Measurements from ENCODE around the gene CCDC47.

CCDC47 gene

DNA sequence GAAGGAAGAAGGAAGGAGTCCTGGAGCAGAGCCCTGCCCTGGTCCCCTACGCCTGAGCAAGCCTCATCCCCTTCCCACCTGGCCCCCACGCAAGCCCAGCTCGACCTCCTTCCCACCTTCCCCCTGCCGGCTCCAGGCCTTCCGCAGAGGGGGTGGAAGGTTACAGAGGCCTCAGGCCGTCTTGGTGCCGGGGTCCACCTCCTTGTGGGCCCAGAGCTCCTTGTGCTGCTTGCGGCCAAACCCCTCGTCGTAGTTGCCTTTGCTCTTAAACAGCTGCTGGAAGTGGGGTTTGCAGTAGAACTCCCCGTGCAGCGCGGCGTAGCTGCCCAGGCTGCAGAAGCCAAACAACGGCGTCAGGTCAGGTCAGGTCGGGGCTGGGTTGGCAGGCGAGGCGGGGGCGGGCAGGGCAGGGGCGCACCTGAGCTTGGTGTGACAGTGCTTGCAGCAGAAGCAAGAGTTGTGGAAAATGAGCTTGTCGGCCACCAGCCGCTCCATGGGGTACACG, 75.0 kb downstream of the CCDC47 start:
- H3K4me1 ChIP-seq (ENCODE audit: control insufficient read depth, insufficient read depth, low read length), result peaks cover 3% of the 10 kb centered on the region; the same call in 1 of the 2 replicates
- H3K9me3 ChIP-seq (ENCODE audit: control insufficient read depth, insufficient read depth, low read depth, low read length), result no peaks in the 10 kb centered on the region
- TF ChIP-seq ZNF843 (tag by site-specific recombination; IDR thresholded peaks at IDR 0.05) (no peak), ZFP69B (tag by site-specific recombination; IDR thresholded peaks at IDR 0.05) (peak; percentile 48; the same call in 1 of the 2 replicates), ZNF555 (tag by site-specific recombination; conservative IDR thresholded peaks at IDR 0.05) (no peak), KLF9 (tag by site-specific recombination; IDR thresholded peaks at IDR 0.05; ENCODE audit: low read depth) (no peak), GLIS2 (tag by site-specific recombination; IDR thresholded peaks at IDR 0.05) (0 out of 2 replicates have a peak, but pooled peaks have one; percentile 30)
- TF ChIP-seq, protein P1, sequence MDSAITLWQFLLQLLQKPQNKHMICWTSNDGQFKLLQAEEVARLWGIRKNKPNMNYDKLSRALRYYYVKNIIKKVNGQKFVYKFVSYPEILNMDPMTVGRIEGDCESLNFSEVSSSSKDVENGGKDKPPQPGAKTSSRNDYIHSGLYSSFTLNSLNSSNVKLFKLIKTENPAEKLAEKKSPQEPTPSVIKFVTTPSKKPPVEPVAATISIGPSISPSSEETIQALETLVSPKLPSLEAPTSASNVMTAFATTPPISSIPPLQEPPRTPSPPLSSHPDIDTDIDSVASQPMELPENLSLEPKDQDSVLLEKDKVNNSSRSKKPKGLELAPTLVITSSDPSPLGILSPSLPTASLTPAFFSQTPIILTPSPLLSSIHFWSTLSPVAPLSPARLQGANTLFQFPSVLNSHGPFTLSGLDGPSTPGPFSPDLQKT (IDR thresholded peaks at IDR 0.05; ENCODE audit: borderline replicate concordance, low read depth, low read length), result no peak
- TF ChIP-seq, protein P2, sequence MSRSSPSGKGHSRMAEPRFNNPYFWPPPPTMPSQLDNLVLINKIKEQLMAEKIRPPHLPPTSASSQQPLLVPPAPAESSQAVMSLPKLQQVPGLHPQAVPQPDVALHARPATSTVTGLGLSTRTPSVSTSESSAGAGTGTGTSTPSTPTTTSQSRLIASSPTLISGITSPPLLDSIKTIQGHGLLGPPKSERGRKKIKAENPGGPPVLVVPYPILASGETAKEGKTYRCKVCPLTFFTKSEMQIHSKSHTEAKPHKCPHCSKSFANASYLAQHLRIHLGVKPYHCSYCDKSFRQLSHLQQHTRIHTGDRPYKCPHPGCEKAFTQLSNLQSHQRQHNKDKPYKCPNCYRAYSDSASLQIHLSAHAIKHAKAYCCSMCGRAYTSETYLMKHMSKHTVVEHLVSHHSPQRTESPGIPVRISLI (tag by site-specific recombination; IDR thresholded peaks at IDR 0.05), result no peak
- no peak overlapping the region; the same call in 1 of the 2 replicates for H3K4me3 ChIP-seq (ENCODE audit: low read depth, low read length)
- peaks cover 3 to 50% of the 10 kb centered on the region in 2 experiments; a peak in 2 of 3 replicates for H3K36me3 ChIP-seq (ENCODE audit: control insufficient read depth in 2 of 2, insufficient read depth in 1 of 2, low read length in 2 of 2)
- H3K27ac ChIP-seq (ENCODE audit: extremely low read depth, low read depth, low read length), result no peak overlapping the region
- POLR2A ChIA-PET, result interaction anchor here (0.9 to 1.8 kb wide), 3 partner anchors 23 to 76 kb away, joined by 3 to 11 read pairs (median 8); partner anchors contain the start of genes CCDC47 and MAP3K3
- CTCF ChIA-PET, result interaction anchor here (0.7 to 3.7 kb wide), 13 partner anchors 10 to 273 kb away, joined by 3 to 27 read pairs (median 4); partner anchors contain the start of gene CCDC47

DNA sequence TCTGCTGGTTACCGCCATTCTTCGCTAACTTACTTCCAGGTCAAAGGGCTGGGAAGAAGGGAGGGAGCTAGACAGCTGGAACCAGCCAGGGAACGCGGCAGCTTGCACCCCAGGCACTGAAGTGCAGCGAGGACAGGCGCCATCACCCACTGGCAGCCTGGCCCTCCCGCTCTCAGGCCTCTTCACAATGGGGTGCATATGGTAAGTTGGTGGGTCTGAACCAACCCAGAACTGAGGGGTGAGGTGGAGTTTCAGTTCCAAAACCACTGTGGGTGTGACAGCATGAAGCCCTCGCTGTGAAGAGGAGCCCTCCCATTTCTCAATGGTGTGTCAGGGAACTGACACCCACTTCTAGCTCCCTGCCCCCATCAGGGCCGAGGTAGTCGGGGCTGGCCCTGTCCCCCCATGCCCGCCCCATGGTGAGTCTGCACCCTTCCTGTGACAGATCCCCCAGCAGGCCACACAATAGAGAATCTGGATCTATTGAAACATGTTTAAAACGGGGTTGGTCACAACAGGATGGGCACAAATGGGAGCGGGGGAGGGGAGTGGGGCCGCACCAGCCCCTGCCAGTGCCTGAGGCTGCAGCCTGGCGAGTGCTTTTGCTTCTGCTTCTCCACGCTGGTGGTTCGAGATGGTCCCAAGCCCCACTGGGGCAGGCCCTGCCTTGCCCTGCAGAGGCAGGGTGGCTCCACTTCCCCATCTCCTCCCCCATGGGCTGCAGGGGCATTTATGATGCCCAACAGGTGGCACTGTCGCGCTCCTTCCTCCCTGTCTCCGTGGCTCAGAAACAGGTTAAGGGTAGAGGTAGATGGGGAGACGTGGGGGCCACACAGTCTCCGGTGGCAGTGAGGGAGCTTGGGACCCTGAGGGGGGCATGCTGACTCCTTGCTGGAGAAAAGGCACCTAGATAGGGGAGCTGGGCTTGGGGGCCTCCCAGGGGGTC, 75.8 kb downstream of the CCDC47 start:
- Histone ChIP-seq H3K4me1 (ENCODE audit: control insufficient read depth, insufficient read depth, low read length) (peaks cover 3% of the 10 kb centered on the region; the same call in 1 of the 2 replicates), H3K4me3 (ENCODE audit: low read depth, low read length) (no peak overlapping the region), H3K9me3 (ENCODE audit: control insufficient read depth, insufficient read depth, low read depth, low read length) (no peaks in the 10 kb centered on the region), H3K27ac (ENCODE audit: extremely low read depth, low read depth, low read length) (peak overlapping the region; percentile 0; the same call in 1 of the 2 replicates), H3K36me3 (ENCODE audit: control insufficient read depth in 2 of 2, insufficient read depth in 1 of 2, low read length in 2 of 2) (peaks cover 3 to 50% of the 10 kb centered on the region in 2 experiments; a peak in 2 of 3 replicates)
- ChIA-PET POLR2A (interaction anchor here (1.2 to 1.8 kb wide), 4 partner anchors 23 to 76 kb away, joined by 4 to 11 read pairs (median 6); partner anchors contain the start of genes CCDC47 and MAP3K3), CTCF (interaction anchor here (0.6 to 3.7 kb wide), 20 partner anchors 8 to 272 kb away, joined by 3 to 27 read pairs (median 4); partner anchors contain the start of gene CCDC47)
- TF ChIP-seq ZNF654 (tag by site-specific recombination; IDR thresholded peaks at IDR 0.05; ENCODE audit: low read depth) (peak; percentile 44), SCRT2 (tag by site-specific recombination; IDR thresholded peaks at IDR 0.05) (peak; percentile 99), ZNF596 (tag by site-specific recombination; IDR thresholded peaks at IDR 0.05) (no peak), SCRT1 (tag by site-specific recombination; IDR thresholded peaks at IDR 0.05; ENCODE audit: borderline replicate concordance) (peak; percentile 97), ZIC2 (tag by site-specific recombination; IDR thresholded peaks at IDR 0.05) (peak; percentile 51; the same call in 1 of the 2 replicates), GLIS2 (tag by site-specific recombination; IDR thresholded peaks at IDR 0.05) (peak; percentile 89), ZXDB (tag by site-specific recombination; IDR thresholded peaks at IDR 0.05) (peak; percentile 57)
- TF ChIP-seq, protein P3, sequence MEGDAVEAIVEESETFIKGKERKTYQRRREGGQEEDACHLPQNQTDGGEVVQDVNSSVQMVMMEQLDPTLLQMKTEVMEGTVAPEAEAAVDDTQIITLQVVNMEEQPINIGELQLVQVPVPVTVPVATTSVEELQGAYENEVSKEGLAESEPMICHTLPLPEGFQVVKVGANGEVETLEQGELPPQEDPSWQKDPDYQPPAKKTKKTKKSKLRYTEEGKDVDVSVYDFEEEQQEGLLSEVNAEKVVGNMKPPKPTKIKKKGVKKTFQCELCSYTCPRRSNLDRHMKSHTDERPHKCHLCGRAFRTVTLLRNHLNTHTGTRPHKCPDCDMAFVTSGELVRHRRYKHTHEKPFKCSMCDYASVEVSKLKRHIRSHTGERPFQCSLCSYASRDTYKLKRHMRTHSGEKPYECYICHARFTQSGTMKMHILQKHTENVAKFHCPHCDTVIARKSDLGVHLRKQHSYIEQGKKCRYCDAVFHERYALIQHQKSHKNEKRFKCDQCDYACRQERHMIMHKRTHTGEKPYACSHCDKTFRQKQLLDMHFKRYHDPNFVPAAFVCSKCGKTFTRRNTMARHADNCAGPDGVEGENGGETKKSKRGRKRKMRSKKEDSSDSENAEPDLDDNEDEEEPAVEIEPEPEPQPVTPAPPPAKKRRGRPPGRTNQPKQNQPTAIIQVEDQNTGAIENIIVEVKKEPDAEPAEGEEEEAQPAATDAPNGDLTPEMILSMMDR (tag by site-specific recombination; IDR thresholded peaks at IDR 0.05), result peak; percentile 95
- TF ChIP-seq, protein P4, sequence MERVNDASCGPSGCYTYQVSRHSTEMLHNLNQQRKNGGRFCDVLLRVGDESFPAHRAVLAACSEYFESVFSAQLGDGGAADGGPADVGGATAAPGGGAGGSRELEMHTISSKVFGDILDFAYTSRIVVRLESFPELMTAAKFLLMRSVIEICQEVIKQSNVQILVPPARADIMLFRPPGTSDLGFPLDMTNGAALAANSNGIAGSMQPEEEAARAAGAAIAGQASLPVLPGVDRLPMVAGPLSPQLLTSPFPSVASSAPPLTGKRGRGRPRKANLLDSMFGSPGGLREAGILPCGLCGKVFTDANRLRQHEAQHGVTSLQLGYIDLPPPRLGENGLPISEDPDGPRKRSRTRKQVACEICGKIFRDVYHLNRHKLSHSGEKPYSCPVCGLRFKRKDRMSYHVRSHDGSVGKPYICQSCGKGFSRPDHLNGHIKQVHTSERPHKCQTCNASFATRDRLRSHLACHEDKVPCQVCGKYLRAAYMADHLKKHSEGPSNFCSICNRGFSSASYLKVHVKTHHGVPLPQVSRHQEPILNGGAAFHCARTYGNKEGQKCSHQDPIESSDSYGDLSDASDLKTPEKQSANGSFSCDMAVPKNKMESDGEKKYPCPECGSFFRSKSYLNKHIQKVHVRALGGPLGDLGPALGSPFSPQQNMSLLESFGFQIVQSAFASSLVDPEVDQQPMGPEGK (tag by site-specific recombination; IDR thresholded peaks at IDR 0.05), result peak; percentile 84
- TF ChIP-seq, protein P5, sequence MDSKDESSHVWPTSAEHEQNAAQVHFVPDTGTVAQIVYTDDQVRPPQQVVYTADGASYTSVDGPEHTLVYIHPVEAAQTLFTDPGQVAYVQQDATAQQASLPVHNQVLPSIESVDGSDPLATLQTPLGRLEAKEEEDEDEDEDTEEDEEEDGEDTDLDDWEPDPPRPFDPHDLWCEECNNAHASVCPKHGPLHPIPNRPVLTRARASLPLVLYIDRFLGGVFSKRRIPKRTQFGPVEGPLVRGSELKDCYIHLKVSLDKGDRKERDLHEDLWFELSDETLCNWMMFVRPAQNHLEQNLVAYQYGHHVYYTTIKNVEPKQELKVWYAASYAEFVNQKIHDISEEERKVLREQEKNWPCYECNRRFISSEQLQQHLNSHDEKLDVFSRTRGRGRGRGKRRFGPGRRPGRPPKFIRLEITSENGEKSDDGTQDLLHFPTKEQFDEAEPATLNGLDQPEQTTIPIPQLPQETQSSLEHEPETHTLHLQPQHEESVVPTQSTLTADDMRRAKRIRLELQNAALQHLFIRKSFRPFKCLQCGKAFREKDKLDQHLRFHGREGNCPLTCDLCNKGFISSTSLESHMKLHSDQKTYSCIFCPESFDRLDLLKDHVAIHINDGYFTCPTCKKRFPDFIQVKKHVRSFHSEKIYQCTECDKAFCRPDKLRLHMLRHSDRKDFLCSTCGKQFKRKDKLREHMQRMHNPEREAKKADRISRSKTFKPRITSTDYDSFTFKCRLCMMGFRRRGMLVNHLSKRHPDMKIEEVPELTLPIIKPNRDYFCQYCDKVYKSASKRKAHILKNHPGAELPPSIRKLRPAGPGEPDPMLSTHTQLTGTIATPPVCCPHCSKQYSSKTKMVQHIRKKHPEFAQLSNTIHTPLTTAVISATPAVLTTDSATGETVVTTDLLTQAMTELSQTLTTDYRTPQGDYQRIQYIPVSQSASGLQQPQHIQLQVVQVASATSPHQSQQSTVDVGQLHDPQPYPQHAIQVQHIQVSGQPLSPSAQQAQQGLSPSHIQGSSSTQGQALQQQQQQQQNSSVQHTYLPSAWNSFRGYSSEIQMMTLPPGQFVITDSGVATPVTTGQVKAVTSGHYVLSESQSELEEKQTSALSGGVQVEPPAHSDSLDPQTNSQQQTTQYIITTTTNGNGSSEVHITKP (tag by site-specific recombination; IDR thresholded peaks at IDR 0.05), result peak; percentile 91
- TF ChIP-seq, protein P6, sequence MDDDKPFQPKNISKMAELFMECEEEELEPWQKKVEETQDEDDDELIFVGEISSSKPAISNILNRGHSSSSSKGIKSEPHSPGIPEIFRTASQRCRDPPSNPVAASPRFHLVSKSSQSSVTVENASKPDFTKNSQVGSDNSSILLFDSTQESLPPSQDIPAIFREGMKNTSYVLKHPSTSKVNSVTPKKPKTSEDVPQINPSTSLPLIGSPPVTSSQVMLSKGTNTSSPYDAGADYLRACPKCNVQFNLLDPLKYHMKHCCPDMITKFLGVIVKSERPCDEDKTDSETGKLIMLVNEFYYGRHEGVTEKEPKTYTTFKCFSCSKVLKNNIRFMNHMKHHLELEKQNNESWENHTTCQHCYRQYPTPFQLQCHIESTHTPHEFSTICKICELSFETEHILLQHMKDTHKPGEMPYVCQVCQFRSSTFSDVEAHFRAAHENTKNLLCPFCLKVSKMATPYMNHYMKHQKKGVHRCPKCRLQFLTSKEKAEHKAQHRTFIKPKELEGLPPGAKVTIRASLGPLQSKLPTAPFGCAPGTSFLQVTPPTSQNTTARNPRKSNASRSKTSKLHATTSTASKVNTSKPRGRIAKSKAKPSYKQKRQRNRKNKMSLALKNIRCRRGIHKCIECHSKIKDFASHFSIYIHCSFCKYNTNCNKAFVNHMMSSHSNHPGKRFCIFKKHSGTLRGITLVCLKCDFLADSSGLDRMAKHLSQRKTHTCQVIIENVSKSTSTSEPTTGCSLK (tag by site-specific recombination; IDR thresholded peaks at IDR 0.05), result no peak
